IMR-90 (cell line): ENCODE results near the gene ABCA12. TPM values are rescaled to one million over a fixed set of nuclear protein-coding genes. Genes with fewer than 3 reads are reported as not detected.

ENCODE experiments used
- ATAC-seq: fragments of 200-7000 bp; cut with Tn5 transposase; 2 replicates; pipeline ENCODE4 v1.9.1; 2020; ENCODE audit warnings: low read depth, mild to moderate bottlenecking, moderate library complexity
- BruUV-seq: library from RNA; stranded (reverse); fragments of 400-500 nt; replicated peaks from 2 replicates; lab custom pipeline; 2021; lab: Mats Ljungman, UMichigan
- CTCF ChIA-PET: fragments of 300-600 bp; formaldehyde crosslinking; extraction: SDS; loops from one replicate; lab custom pipeline; 2021; ENCODE audit warnings: antibody characterized with exemption; lab: Yijun Ruan, JAX
- POLR2A ChIA-PET: fragments of 300-600 bp; sonication (Branson Sonifier 250); formaldehyde crosslinking; loops from one replicate; lab custom pipeline; 2022; ENCODE audit warnings: antibody characterized with exemption; ENCODE audit not compliant: unreplicated experiment; lab: Charles Lee
- DNase-seq: peaks from one replicate; pipeline ENCODE4 v3.0.0; 2013
- H2AFZ ChIP-seq: replicated peaks from 2 replicates; pipeline ENCODE3; 2013; ENCODE audit warnings: low read length, mild to moderate bottlenecking; ENCODE audit not compliant: poor library complexity
- H2AK5ac ChIP-seq: 2 replicates; pipeline ENCODE4 v1.6.1; 2013; ENCODE audit warnings: low read depth, low read length, inconsistent platforms
- H2AK9ac ChIP-seq: replicated peaks from 2 replicates; pipeline ENCODE3; 2013; ENCODE audit warnings: mild to moderate bottlenecking, low read depth, low read length, moderate library complexity; ENCODE audit not compliant: poor library complexity
- H2BK120ac ChIP-seq: 2 replicates; pipeline ENCODE4 v1.6.1; 2013; ENCODE audit warnings: low read depth, low read length, inconsistent platforms
- H2BK15ac ChIP-seq: 3 replicates; pipeline ENCODE4 v1.6.1; 2013; ENCODE audit warnings: low read depth, low read length, inconsistent platforms
- H2BK20ac ChIP-seq: 2 replicates; pipeline ENCODE4 v1.6.1; 2013; ENCODE audit warnings: low read depth, mild to moderate bottlenecking, inconsistent platforms, low read length, moderate library complexity
- H2BK5ac ChIP-seq: 2 replicates; pipeline ENCODE4 v1.6.1; 2013; ENCODE audit warnings: mild to moderate bottlenecking, low read depth, low read length, inconsistent platforms; ENCODE audit not compliant: poor library complexity, severe bottlenecking
- H3K14ac ChIP-seq: replicated peaks from 2 replicates; pipeline ENCODE4 v1.6.1; 2013; ENCODE audit warnings: low read depth, low read length, inconsistent platforms
- H3K18ac ChIP-seq: 2 replicates; pipeline ENCODE4 v1.6.1; 2013; ENCODE audit warnings: low read depth, low read length, control low read depth
- H3K23ac ChIP-seq: 2 replicates; pipeline ENCODE4 v1.6.1; 2013; ENCODE audit warnings: low read depth, low read length, inconsistent platforms
- H3K27ac ChIP-seq: 2 replicates; pipeline ENCODE4 v1.5.1; 2013; ENCODE audit warnings: mild to moderate bottlenecking, control low read depth, low read length; ENCODE audit not compliant: insufficient read depth
- H3K27me3 ChIP-seq: 2 replicates; pipeline ENCODE4 v1.6.1; 2013; ENCODE audit warnings: low read length; ENCODE audit not compliant: control insufficient read depth, insufficient read depth
- H3K36me3 ChIP-seq: 2 replicates; pipeline ENCODE4 v1.6.1; 2013; ENCODE audit warnings: low read length, mixed read lengths; ENCODE audit not compliant: control insufficient read depth, insufficient read depth
- H3K4ac ChIP-seq: 2 replicates; pipeline ENCODE4 v1.6.1; 2013; ENCODE audit warnings: low read depth, low read length, inconsistent platforms
- H3K4me1 ChIP-seq: 2 replicates; pipeline ENCODE4 v1.6.1; 2013; ENCODE audit warnings: low read length, mixed read lengths; ENCODE audit not compliant: control insufficient read depth, insufficient read depth
- H3K4me2 ChIP-seq: 2 replicates; pipeline ENCODE4 v1.6.1; 2013; ENCODE audit warnings: low read depth, mild to moderate bottlenecking, control low read depth, low read length, moderate library complexity
- H3K4me3 ChIP-seq: 2 replicates; pipeline ENCODE4 v1.5.1; 2013; ENCODE audit warnings: low read depth, mild to moderate bottlenecking, control low read depth, low read length, moderate library complexity; ENCODE audit not compliant: insufficient read depth
- H3K56ac ChIP-seq: 2 replicates; pipeline ENCODE4 v1.6.1; 2013; ENCODE audit warnings: low read length, inconsistent platforms; ENCODE audit not compliant: insufficient read depth; ENCODE audit errors: extremely low read depth
- H3K79me1 ChIP-seq, 2 experiments: 2 replicates each; pipeline ENCODE4 v1.6.1; 2013; ENCODE audit warnings: low read length in 2 of 2, inconsistent platforms in 1 of 2, low read depth in 1 of 2
- H3K9ac ChIP-seq: 2 replicates; pipeline ENCODE4 v1.6.1; 2013; ENCODE audit warnings: low read depth, low read length, control low read depth
- H3K9me1 ChIP-seq: 2 replicates; pipeline ENCODE4 v1.6.1; 2013; ENCODE audit warnings: low read length, inconsistent platforms; ENCODE audit not compliant: insufficient read depth
- H3K9me3 ChIP-seq: 2 replicates; pipeline ENCODE4 v1.6.1; 2013; ENCODE audit warnings: low read length; ENCODE audit not compliant: control insufficient read depth, insufficient read depth
- H4K20me1 ChIP-seq: 2 replicates; pipeline ENCODE4 v1.6.1; 2013; ENCODE audit warnings: low read length, inconsistent platforms; ENCODE audit not compliant: insufficient read depth
- H4K5ac ChIP-seq: 2 replicates; pipeline ENCODE4 v1.6.1; 2013; ENCODE audit warnings: mild to moderate bottlenecking, low read depth, low read length, control low read depth
- H4K8ac ChIP-seq, 2 experiments: 2 replicates each; pipeline ENCODE4 v1.6.1; 2013; ENCODE audit warnings: low read depth in 2 of 2, low read length in 2 of 2, control low read depth in 1 of 2, inconsistent platforms in 1 of 2
- H4K91ac ChIP-seq: 2 replicates; pipeline ENCODE4 v1.6.1; 2013; ENCODE audit warnings: low read depth, low read length, inconsistent platforms; ENCODE audit not compliant: insufficient read depth
- BHLHE40 ChIP-seq: fragments of 150-350 bp; IDR thresholded peaks from 2 replicates; pipeline ENCODE4 v1.6.1; 2016; ENCODE audit warnings: mild to moderate bottlenecking, low read depth, low read length
- CEBPB ChIP-seq: IDR thresholded peaks from 2 replicates; pipeline ENCODE4 v1.6.1; 2012; ENCODE audit warnings: low read depth, low read length, improper control_type of control experiment
- CHD1 ChIP-seq: IDR thresholded peaks from 2 replicates; pipeline ENCODE4 v1.6.1; 2012; ENCODE audit warnings: low read depth, low read length, improper control_type of control experiment
- ELK1 ChIP-seq: fragments of 150-350 bp; IDR thresholded peaks from 2 replicates; pipeline ENCODE4 v1.6.1; 2016; ENCODE audit warnings: low read depth, mild to moderate bottlenecking, low read length, moderate library complexity, borderline replicate concordance
- FOS ChIP-seq: fragments of 150-350 bp; IDR thresholded peaks from 2 replicates; pipeline ENCODE4 v1.6.1; 2016; ENCODE audit warnings: low read depth, low read length
- MAFK ChIP-seq: IDR thresholded peaks from 2 replicates; pipeline ENCODE4 v1.6.1; 2012; ENCODE audit warnings: low read depth, low read length, improper control_type of control experiment
- MAZ ChIP-seq: IDR thresholded peaks from 2 replicates; pipeline ENCODE4 v1.6.1; 2012; ENCODE audit warnings: low read depth, mild to moderate bottlenecking, low read length, improper control_type of control experiment, moderate library complexity, borderline replicate concordance
- MXI1 ChIP-seq: IDR thresholded peaks from 2 replicates; pipeline ENCODE4 v1.6.1; 2012; ENCODE audit warnings: low read depth, mild to moderate bottlenecking, low read length, moderate library complexity, borderline replicate concordance
- NFE2L2 ChIP-seq: fragments of 150-350 bp; IDR thresholded peaks from 2 replicates; pipeline ENCODE4 v1.6.1; 2016; ENCODE audit warnings: low read depth, mild to moderate bottlenecking, low read length
- POLR2A ChIP-seq: IDR thresholded peaks from 2 replicates; pipeline ENCODE4 v1.6.1; 2012; ENCODE audit warnings: mild to moderate bottlenecking, low read depth, low read length
- RAD21 ChIP-seq: IDR thresholded peaks from 2 replicates; pipeline ENCODE4 v1.6.1; 2012; ENCODE audit warnings: low read length, improper control_type of control experiment
- RCOR1 ChIP-seq: IDR thresholded peaks from 2 replicates; pipeline ENCODE4 v1.6.1; 2012; ENCODE audit warnings: mild to moderate bottlenecking, low read length, improper control_type of control experiment; ENCODE audit not compliant: insufficient replicate concordance
- RFX5 ChIP-seq: IDR thresholded peaks from 2 replicates; pipeline ENCODE4 v1.8.0; 2012; ENCODE audit warnings: low read depth, mild to moderate bottlenecking, low read length, moderate library complexity
- SMC3 ChIP-seq: fragments of 150-350 bp; IDR thresholded peaks from 2 replicates; pipeline ENCODE4 v1.6.1; 2016; ENCODE audit warnings: low read depth, mild to moderate bottlenecking, antibody characterized with exemption, low read length, moderate library complexity
- WGBS, 2 experiments: methylation state at CpG; one replicate each; pipeline versions ENCODE4 v1.1.5 to v1.1.7; 2013; ENCODE audit warnings: missing lambda C conversion rate in 2 of 2; ENCODE audit not compliant: insufficient read length in 1 of 2; ENCODE audit errors: extremely low coverage in 2 of 2; 5-methylcytosine and 5-hydroxymethylcytosine counted together
- dilution Hi-C: fragments of 300-500 bp; cut with HindIII; formaldehyde crosslinking; loops from one replicate; pipeline ENCODE4 v1.14.3; 2018; ENCODE audit warnings: low sequenced_read_pairs; ENCODE audit not compliant: unreplicated experiment
- in situ Hi-C: fragments of 300-500 bp; cut with MboI; formaldehyde crosslinking; loops from 3 replicates; pipeline ENCODE4 v1.14.3; 2019; ENCODE audit warnings: low sequenced_read_pairs, inconsistent platforms, mixed read lengths
- intact Hi-C: fragments of 100-400 bp; cut with micrococcal nuclease; formaldehyde crosslinking; loops from 2 replicates; pipeline ENCODE4 v1.10.0; 2022
- polyA plus RNA-seq, 3 experiments: library from polyadenylated mRNA; depleted of rRNA; stranded (reverse); fragments of >200 nt; gene quantifications; 2 replicates each; pipeline ENCODE4 v1.2.3, GENCODE V29; 2012; ENCODE audit warnings: low replicate concordance in 1 of 3
- total RNA-seq: library from RNA; depleted of rRNA; stranded (reverse); fragments of >200 nt; gene quantifications from 2 replicates; pipeline ENCODE4 v1.2.3, GENCODE V29; 2012
- TF ChIP-seq, protein P1 (sequence below): fragments of 150-350 bp; IDR thresholded peaks from 2 replicates; pipeline ENCODE4 v1.6.1; 2017; ENCODE audit warnings: mild to moderate bottlenecking, antibody characterized with exemption, low read length, low read depth
- TF ChIP-seq, protein P2 (sequence below): conservative IDR thresholded peaks from 2 replicates; pipeline ENCODE4 v1.5.1; 2012; ENCODE audit warnings: mild to moderate bottlenecking, low read depth, low read length, improper control_type of control experiment

ABCA12 gene
- total and polyA plus RNA-seq, 2 of the 4 experiments (the other 2 are of a cell fraction), result under 0.01 TPM; not detected in 1

DNA sequence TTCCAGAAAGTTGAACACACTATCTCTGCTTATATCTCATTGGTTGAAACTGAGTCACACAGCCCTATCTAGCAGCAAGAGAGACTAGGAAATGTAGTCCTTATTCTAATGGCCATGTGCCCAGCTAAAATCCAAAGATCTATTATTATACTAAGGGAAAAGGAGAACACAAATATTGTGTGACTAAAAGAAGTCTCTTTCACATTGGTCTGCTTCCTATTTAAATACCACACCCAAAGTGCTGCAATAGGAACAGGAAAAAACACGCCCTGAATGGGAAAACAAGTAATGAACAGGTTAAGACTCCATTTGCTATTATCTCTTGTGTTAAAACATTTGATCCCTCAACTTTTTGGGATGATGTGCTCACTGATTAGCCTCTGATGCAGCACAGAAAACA lies 242.2 kb downstream of the ABCA12 start:
- H3K27ac ChIP-seq, result no peak overlapping the region
- no peak overlapping the region for H3K56ac ChIP-seq
- no peak overlapping the region for H2BK20ac ChIP-seq
- no peaks in the 10 kb centered on the region for H3K4me1 ChIP-seq
- BruUV-seq, result no TSS peak
- no peak for ATAC-seq
- TF ChIP-seq POLR2A (no peak), ELK1 (no peak), RCOR1 (no peak), FOS (no peak), SMC3 (no peak), CEBPB (no peak), CHD1 (no peak), BHLHE40 (no peak), MXI1 (no peak), NFE2L2 (no peak), MAZ (no peak), MAFK (no peak), RFX5 (no peak), RAD21 (no peak)
- TF ChIP-seq, protein P1, sequence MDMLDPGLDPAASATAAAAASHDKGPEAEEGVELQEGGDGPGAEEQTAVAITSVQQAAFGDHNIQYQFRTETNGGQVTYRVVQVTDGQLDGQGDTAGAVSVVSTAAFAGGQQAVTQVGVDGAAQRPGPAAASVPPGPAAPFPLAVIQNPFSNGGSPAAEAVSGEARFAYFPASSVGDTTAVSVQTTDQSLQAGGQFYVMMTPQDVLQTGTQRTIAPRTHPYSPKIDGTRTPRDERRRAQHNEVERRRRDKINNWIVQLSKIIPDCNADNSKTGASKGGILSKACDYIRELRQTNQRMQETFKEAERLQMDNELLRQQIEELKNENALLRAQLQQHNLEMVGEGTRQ, result no peak
- TF ChIP-seq, protein P2, sequence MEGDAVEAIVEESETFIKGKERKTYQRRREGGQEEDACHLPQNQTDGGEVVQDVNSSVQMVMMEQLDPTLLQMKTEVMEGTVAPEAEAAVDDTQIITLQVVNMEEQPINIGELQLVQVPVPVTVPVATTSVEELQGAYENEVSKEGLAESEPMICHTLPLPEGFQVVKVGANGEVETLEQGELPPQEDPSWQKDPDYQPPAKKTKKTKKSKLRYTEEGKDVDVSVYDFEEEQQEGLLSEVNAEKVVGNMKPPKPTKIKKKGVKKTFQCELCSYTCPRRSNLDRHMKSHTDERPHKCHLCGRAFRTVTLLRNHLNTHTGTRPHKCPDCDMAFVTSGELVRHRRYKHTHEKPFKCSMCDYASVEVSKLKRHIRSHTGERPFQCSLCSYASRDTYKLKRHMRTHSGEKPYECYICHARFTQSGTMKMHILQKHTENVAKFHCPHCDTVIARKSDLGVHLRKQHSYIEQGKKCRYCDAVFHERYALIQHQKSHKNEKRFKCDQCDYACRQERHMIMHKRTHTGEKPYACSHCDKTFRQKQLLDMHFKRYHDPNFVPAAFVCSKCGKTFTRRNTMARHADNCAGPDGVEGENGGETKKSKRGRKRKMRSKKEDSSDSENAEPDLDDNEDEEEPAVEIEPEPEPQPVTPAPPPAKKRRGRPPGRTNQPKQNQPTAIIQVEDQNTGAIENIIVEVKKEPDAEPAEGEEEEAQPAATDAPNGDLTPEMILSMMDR, result no peak
- H4K91ac ChIP-seq, result no peak overlapping the region
- H3K9me3 ChIP-seq, result no peaks in the 10 kb centered on the region
- H2BK5ac ChIP-seq, result no peak overlapping the region
- no peak overlapping the region for H3K23ac ChIP-seq
- no CpG with 5 or more reads among the region's 1 CpG for WGBS, 2 experiments
- H2BK120ac ChIP-seq, result no peak overlapping the region
- CTCF ChIA-PET, result no interaction called here
- no peak overlapping the region for H2BK15ac ChIP-seq
- H4K20me1 ChIP-seq, result no peaks in the 10 kb centered on the region
- in situ Hi-C loops, result no loop called here
- POLR2A ChIA-PET, result no interaction called here
- H3K4me3 ChIP-seq, result no peak overlapping the region
- H2AK5ac ChIP-seq, result no peak overlapping the region
- no peak for DNase-seq
- no peak overlapping the region for H3K4me2 ChIP-seq
- H3K14ac ChIP-seq, result no peak overlapping the region
- no peak overlapping the region for H4K5ac ChIP-seq
- H3K18ac ChIP-seq, result no peak overlapping the region
- dilution Hi-C loops, result no loop called here
- no peaks in the 10 kb centered on the region for H3K27me3 ChIP-seq
- H4K8ac ChIP-seq, result no peak overlapping the region
- intact Hi-C loops, result no loop called here
- H2AK9ac ChIP-seq, result no peak overlapping the region
- H3K4ac ChIP-seq, result no peak overlapping the region
- H3K79me1 ChIP-seq, result no peaks in the 10 kb centered on the region
- H2AFZ ChIP-seq, result no peak overlapping the region
- H3K36me3 ChIP-seq, result no peaks in the 10 kb centered on the region
- no peaks in the 10 kb centered on the region for H3K9me1 ChIP-seq
- H3K9ac ChIP-seq, result no peak overlapping the region
